ENCODE measurements around the gene PSMB1. TPM values are rescaled to one million over a fixed set of nuclear protein-coding genes. Genes with fewer than 3 reads are reported as not detected.

Gene PSMB1
- total and polyA plus RNA-seq, 9 of the 15 experiments (the other 6 are each of a cell fraction or from before 2014, with no cell fraction given) = 447 to 2,953 (median 884) TPM

DNA sequence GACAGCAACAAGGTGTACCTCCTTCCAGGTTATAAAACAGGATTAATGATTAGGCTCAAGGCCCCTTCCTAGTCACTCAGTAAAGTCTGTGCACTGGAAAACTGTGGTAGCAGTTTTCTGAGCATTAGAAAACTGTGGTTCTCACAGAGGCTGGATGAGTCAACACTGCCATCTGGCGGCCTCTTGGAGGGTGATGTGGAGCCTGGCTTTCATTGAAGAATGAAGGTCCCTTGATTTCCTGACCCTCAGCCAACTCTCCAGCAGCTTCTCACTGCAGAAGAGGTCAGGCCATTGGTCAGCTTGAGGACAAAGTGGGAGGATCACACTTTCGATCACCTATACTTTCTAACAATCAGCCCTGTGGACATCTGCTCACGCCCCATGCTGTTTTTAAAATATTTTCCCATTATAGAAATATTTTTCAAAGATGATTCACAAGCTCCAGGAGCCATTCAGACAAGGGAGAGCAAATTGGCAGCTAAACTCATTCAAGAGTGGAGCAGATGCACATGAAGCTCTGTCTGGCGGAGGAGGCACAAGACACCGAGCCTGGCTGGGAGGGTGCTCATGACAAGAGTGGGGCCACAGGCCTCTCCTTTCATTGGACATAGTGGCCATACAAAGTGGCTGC, 23.2 kb downstream of the PSMB1 start (continued):
- no peak for TF ChIP-seq ZNF668 (CRISPR knock-in tag; IDR thresholded peaks at IDR 0.05)
- no peak for TF ChIP-seq HDGF (IDR thresholded peaks at IDR 0.05)
- TF ChIP-seq ZFP1 (CRISPR knock-in tag; IDR thresholded peaks at IDR 0.05) = no peak
- TF ChIP-seq, protein P1, sequence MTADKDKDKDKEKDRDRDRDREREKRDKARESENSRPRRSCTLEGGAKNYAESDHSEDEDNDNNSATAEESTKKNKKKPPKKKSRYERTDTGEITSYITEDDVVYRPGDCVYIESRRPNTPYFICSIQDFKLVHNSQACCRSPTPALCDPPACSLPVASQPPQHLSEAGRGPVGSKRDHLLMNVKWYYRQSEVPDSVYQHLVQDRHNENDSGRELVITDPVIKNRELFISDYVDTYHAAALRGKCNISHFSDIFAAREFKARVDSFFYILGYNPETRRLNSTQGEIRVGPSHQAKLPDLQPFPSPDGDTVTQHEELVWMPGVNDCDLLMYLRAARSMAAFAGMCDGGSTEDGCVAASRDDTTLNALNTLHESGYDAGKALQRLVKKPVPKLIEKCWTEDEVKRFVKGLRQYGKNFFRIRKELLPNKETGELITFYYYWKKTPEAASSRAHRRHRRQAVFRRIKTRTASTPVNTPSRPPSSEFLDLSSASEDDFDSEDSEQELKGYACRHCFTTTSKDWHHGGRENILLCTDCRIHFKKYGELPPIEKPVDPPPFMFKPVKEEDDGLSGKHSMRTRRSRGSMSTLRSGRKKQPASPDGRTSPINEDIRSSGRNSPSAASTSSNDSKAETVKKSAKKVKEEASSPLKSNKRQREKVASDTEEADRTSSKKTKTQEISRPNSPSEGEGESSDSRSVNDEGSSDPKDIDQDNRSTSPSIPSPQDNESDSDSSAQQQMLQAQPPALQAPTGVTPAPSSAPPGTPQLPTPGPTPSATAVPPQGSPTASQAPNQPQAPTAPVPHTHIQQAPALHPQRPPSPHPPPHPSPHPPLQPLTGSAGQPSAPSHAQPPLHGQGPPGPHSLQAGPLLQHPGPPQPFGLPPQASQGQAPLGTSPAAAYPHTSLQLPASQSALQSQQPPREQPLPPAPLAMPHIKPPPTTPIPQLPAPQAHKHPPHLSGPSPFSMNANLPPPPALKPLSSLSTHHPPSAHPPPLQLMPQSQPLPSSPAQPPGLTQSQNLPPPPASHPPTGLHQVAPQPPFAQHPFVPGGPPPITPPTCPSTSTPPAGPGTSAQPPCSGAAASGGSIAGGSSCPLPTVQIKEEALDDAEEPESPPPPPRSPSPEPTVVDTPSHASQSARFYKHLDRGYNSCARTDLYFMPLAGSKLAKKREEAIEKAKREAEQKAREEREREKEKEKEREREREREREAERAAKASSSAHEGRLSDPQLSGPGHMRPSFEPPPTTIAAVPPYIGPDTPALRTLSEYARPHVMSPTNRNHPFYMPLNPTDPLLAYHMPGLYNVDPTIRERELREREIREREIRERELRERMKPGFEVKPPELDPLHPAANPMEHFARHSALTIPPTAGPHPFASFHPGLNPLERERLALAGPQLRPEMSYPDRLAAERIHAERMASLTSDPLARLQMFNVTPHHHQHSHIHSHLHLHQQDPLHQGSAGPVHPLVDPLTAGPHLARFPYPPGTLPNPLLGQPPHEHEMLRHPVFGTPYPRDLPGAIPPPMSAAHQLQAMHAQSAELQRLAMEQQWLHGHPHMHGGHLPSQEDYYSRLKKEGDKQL (CRISPR knock-in tag; IDR thresholded peaks at IDR 0.05; ENCODE audit: borderline replicate concordance) = no peak
- TF ChIP-seq, protein P2, sequence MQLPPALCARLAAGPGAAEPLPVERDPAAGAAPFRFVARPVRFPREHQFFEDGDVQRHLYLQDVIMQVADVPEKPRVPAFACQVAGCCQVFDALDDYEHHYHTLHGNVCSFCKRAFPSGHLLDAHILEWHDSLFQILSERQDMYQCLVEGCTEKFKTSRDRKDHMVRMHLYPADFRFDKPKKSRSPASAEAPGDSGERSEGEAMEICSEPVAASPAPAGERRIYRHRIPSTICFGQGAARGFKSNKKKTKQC (CRISPR knock-in tag; IDR thresholded peaks at IDR 0.05) = 0 out of 2 replicates have a peak, but pooled peaks have one; percentile 32
- TF ChIP-seq, protein P3, sequence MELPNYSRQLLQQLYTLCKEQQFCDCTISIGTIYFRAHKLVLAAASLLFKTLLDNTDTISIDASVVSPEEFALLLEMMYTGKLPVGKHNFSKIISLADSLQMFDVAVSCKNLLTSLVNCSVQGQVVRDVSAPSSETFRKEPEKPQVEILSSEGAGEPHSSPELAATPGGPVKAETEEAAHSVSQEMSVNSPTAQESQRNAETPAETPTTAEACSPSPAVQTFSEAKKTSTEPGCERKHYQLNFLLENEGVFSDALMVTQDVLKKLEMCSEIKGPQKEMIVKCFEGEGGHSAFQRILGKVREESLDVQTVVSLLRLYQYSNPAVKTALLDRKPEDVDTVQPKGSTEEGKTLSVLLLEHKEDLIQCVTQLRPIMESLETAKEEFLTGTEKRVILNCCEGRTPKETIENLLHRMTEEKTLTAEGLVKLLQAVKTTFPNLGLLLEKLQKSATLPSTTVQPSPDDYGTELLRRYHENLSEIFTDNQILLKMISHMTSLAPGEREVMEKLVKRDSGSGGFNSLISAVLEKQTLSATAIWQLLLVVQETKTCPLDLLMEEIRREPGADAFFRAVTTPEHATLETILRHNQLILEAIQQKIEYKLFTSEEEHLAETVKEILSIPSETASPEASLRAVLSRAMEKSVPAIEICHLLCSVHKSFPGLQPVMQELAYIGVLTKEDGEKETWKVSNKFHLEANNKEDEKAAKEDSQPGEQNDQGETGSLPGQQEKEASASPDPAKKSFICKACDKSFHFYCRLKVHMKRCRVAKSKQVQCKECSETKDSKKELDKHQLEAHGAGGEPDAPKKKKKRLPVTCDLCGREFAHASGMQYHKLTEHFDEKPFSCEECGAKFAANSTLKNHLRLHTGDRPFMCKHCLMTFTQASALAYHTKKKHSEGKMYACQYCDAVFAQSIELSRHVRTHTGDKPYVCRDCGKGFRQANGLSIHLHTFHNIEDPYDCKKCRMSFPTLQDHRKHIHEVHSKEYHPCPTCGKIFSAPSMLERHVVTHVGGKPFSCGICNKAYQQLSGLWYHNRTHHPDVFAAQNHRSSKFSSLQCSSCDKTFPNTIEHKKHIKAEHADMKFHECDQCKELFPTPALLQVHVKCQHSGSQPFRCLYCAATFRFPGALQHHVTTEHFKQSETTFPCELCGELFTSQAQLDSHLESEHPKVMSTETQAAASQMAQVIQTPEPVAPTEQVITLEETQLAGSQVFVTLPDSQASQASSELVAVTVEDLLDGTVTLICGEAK (IDR thresholded peaks at IDR 0.05) = no peak
- TF ChIP-seq, protein P3 (CRISPR knock-in tag; IDR thresholded peaks at IDR 0.05) = no peak
- TF ChIP-seq HDAC3 (IDR thresholded peaks at IDR 0.05; ENCODE audit: borderline replicate concordance, partially characterized antibody) = no peak
- TF ChIP-seq GABPB2 (CRISPR knock-in tag; conservative IDR thresholded peaks at IDR 0.05) = no peak
- TF ChIP-seq TCF3 (CRISPR knock-in tag; IDR thresholded peaks at IDR 0.05) = no peak
- TF ChIP-seq, protein P4, sequence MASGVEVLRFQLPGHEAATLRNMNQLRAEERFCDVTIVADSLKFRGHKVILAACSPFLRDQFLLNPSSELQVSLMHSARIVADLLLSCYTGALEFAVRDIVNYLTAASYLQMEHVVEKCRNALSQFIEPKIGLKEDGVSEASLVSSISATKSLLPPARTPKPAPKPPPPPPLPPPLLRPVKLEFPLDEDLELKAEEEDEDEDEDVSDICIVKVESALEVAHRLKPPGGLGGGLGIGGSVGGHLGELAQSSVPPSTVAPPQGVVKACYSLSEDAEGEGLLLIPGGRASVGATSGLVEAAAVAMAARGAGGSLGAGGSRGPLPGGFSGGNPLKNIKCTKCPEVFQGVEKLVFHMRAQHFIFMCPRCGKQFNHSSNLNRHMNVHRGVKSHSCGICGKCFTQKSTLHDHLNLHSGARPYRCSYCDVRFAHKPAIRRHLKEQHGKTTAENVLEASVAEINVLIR (CRISPR knock-in tag; IDR thresholded peaks at IDR 0.05) = no peak

Measured in K562 (cell line).